Left ventricle myocardium superior (tissue), 1 donor: Measurements from ENCODE around the gene ACVR1C. TPM values are rescaled to one million over a fixed set of nuclear protein-coding genes. Genes with fewer than 3 reads are reported as not detected.

Experiments used
- ATAC-seq: fragments of 200-7000 bp; cut with Tn5 transposase; one replicate; pipeline ENCODE4 v1.9.1; 2020; ENCODE audit warnings: mild to moderate bottlenecking, moderate library complexity
- DNase-seq: peaks from one replicate; pipeline ENCODE4 v3.0.0-alpha.2; 2020
- intact Hi-C: fragments of 100-400 bp; cut with micrococcal nuclease; formaldehyde crosslinking; loops from one replicate; pipeline ENCODE4 v1.11.0; 2022
- long read RNA-seq: library from polyadenylated mRNA; unstranded; transcript quantifications from one replicate; pipeline ENCODE4 v2.0.0, GENCODE V29; 2021
- total RNA-seq: library from RNA; stranded (reverse); fragmentation: NEBNext Ultra II Directional; extraction: Animal tissue kit (Norgen Biotek cat#: 25700); gene quantifications from one replicate; pipeline ENCODE4 v1.2.1, GENCODE V29; 2021
- donor health status: DM: no; HTN: yes; CAD: no; lungs with severe emphysema.

Gene ACVR1C
- total RNA-seq: 0.32 TPM
- long read RNA-seq, full-length matches to known transcripts: 1 of 1 reads
- long read RNA-seq, partial matches to known transcripts: 0 of 1 reads
- long read RNA-seq, other reads (novel, unspliced or antisense): 0 of 1 reads

GRCh38 chr2:157628477-157629415 is at the start of gene ACVR1C:
Gene ACVR1C (minus strand): TSS chr2:157628864. CDS start chr2:157628644, 220 bp downstream.
- peak; percentile 67 for DNase-seq
- peak; percentile 97 for ATAC-seq
- intact Hi-C loops: no loop called here

GRCh38 chr2:157677941-157678340 is 49.3 kb upstream of the ACVR1C start:
- intact Hi-C loops: no loop called here
- ATAC-seq: no peak
- DNase-seq: no peak

GRCh38 chr2:157672129-157672528 is 43.5 kb upstream of the ACVR1C start:
- no peak for ATAC-seq
- intact Hi-C loops: no loop called here

DNA sequence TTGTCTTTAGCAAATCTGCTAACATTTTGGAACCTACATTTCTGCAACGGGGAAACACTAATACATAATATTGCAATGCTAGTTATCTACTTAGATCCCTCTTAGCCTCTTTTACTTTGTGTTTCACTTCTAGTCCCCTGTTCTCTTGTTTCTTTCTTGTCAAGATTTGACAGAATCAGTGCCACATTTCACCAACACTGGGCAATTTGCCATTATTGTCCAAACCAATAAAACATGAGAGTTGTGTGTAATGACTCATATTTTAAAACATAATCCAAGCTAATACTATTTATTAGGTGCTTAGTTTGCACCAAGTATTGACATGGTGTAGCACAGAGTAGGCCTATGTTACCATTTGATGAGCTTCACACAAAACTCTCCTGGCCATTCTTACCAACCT is 33.7 kb upstream of the ACVR1C start:
- intact Hi-C loops: no loop called here
- DNase-seq (no peak), ATAC-seq (no peak)

More at GRCh38 chr2:157672129-157672528, 43.5 kb upstream of the ACVR1C start:
- DNase-seq: no peak

DNA sequence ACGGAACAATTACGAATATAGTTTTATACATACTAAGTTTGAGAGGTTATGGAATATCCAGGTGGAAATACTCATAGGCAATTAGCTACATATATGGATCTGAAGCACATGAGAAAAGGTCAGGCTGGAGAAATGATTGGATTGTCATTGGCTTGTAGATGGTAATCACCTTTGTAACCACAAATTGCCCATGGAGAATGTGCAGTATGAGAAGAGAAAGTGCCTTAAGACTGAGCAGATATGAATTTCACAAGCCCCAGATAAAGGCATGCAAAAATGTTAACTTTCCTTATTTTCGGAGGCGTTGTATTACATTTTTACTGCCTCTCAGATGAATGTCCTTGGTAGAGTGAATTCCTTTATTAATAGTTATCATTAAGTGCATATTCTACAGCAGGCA is 33.1 kb upstream of the ACVR1C start:
- intact Hi-C loops: no loop called here
- DNase-seq: no peak
- no peak for ATAC-seq

DNA sequence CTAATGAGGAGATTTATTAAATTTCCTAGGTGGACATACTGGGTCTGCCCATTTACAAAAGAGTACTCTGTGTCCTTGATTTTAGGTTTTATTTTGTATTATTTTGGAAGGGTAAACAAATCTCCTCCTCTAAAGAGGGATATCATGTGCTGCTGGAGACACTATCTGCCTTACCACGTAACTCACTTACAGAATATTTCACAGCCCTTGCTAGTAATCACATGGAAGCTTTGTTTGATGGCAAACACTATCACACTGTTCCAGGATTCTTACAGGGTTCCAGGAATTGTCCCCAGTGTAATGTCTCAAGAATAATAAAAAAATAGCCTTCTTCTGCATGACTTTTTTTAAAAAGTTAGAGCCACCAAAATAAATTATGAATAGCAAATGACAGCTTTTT is 29.2 kb upstream of the ACVR1C start:
- intact Hi-C loops: no loop called here
- no peak for DNase-seq

DNA sequence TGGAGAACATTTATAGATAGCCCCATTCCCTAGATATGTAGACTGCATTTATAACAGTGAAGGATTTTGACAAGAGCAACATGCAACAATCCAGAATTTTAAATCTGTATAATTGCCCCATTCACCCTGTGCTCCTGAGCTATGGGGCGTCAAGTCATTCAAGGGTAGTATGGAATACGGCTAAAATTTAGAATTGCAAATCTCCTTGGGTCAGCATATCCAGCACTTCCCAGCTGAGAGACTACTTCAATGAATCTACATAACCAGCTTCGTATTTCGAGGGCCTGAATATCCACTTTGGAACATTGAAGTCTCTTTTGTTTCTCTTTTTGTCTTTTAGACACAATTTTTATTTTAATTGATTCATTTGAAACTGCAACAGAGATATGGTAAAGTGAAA is 28.4 kb upstream of the ACVR1C start:
- no peak for ATAC-seq
- no peak for DNase-seq
- intact Hi-C loops: no loop called here

More for the DNA sequence above, 29.2 kb upstream of the ACVR1C start:
- ATAC-seq: no peak

GRCh38 chr2:157644776-157645175 is 16.1 kb upstream of the ACVR1C start:
- ATAC-seq (no peak), DNase-seq (no peak)
- intact Hi-C loops: no loop called here

DNA sequence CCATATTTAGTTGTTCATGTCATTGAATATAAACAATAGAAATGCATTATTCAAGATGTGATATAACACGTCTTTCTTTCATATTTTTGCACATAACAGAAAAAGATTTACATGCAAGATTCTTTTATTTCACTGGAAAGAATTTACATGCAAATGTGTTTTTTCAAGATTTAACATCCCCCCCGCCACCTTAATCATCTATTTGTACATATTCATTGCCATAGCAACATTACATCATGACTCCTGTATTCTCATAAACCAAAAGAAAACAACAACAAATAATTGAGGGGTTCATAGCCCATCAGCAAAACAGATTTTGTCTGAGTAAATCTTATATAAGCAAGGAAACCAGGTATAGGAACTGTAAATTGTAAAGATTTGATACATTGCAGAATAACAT is 3.2 kb upstream of the ACVR1C start:
- intact Hi-C loops: no loop called here
- DNase-seq (no peak), ATAC-seq (no peak)

- intact Hi-C loops: no loop called here
- peak; percentile 6 for ATAC-seq
- no peak for DNase-seq
Observed at GRCh38 chr2:157627594-157628476, 829 bp downstream of the ACVR1C start.

GRCh38 chr2:157625296-157625695 is 3.4 kb downstream of the ACVR1C start:
- intact Hi-C loops: no loop called here
- DNase-seq: no peak
- no peak for ATAC-seq

GRCh38 chr2:157620956-157621355 is 7.7 kb downstream of the ACVR1C start:
- ATAC-seq (no peak), DNase-seq (no peak)
- intact Hi-C loops: no loop called here

DNA sequence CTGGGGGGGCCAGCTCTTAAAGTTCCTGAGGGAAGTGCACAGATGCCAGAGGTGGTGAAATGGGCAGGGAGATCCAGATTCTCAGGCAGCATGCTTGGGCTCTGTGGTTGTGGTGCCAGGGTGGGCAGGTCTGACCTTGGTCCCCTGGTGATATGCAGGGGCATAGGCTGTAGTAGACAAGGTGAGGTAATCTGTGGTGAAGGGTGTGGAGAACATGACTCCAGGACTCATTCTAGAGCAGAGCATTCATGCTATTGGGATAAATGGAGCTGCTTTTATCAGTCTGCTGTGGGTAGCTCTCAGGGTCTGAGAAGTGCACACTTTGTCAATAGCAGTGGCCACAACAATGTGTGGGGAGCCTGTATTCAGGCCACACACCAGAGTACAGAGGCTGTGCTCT is 16.9 kb downstream of the ACVR1C start:
- no peak for ATAC-seq
- intact Hi-C loops: no loop called here
- no peak for DNase-seq

- no peak for ATAC-seq
- intact Hi-C loops: no loop called here
- no peak for DNase-seq
Observed at GRCh38 chr2:157611110-157611509, 17.6 kb downstream of the ACVR1C start.

GRCh38 chr2:157606534-157606933 is 22.1 kb downstream of the ACVR1C start:
- intact Hi-C loops: no loop called here
- DNase-seq (no peak), ATAC-seq (no peak)

GRCh38 chr2:157603198-157603597 is 25.5 kb downstream of the ACVR1C start:
- no peak for ATAC-seq
- DNase-seq: no peak
- intact Hi-C loops: no loop called here

DNA sequence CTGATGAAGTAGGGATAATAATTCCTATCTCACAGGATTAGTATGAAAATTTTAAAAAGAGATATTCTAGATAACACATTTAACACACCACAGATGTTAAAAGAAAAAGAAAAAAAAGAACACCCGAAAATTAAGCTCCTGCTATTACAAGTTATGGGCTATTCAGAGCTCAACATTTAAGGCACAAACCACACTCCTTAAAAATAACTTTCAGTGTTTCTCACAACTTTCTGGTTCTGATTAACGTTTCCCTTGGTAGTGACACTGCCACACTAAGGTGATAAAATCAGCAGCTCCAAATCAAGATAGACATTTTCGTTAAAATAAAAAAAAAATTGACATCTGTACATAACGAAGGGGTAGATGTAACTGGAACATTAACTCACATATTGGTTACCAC is 26.9 kb downstream of the ACVR1C start:
- no peak for ATAC-seq
- intact Hi-C loops: no loop called here
- DNase-seq: no peak

DNA sequence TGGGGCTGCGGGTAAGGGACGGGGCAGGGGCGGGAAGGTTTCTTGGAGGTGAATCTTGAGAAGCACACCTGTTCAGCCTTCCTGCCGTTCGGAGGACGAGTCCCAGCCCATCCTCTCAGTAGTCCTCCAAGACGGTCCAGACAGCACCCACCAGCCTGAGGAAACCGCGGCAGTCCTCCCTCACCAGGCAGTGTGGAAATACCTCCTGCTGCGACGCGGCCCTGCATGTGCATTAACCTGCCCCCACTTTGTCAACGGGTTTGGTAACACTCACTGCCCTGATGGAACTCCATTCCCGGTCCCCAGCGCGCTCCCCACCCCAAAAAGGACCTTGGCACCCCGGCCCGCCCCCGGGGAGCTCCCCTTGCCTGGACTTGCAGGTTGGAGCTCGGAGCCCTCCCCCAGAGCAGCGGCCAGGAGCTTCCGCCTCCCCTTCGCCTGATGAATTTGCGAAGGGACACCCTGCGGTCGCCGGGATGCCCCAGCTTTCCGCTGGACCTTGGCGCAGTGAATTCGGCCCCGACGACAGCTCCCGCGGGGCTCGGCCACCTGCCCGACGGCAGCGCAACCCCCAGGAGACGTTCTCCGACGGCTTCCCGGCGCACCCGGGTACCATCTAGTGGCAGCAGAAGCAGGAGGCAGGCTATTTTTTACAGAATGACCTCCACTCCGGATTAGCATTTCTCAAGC is 31.5 kb downstream of the ACVR1C start:
- intact Hi-C loops: loop anchor here (10.0 kb wide), 1 partner anchor 292 kb away; no protein-coding TSS in a partner anchor
- ATAC-seq (peak; percentile 30), DNase-seq (peak; percentile 52)

- DNase-seq (no peak), ATAC-seq (no peak)
- intact Hi-C loops: loop anchor here (10.0 kb wide), 1 partner anchor 289 kb away; no protein-coding TSS in a partner anchor
Observed at GRCh38 chr2:157593411-157593810, 35.3 kb downstream of the ACVR1C start.
